Smooth muscle cell of the brain vasculature (primary cell): Measurements from ENCODE around the gene HOXC6.

Source experiments
- DNase-seq: peaks from one replicate; pipeline ENCODE4 v3.0.0-alpha.2; 2012; ENCODE audit warnings: low read depth, low spot score

HOXC6 gene

DNA sequence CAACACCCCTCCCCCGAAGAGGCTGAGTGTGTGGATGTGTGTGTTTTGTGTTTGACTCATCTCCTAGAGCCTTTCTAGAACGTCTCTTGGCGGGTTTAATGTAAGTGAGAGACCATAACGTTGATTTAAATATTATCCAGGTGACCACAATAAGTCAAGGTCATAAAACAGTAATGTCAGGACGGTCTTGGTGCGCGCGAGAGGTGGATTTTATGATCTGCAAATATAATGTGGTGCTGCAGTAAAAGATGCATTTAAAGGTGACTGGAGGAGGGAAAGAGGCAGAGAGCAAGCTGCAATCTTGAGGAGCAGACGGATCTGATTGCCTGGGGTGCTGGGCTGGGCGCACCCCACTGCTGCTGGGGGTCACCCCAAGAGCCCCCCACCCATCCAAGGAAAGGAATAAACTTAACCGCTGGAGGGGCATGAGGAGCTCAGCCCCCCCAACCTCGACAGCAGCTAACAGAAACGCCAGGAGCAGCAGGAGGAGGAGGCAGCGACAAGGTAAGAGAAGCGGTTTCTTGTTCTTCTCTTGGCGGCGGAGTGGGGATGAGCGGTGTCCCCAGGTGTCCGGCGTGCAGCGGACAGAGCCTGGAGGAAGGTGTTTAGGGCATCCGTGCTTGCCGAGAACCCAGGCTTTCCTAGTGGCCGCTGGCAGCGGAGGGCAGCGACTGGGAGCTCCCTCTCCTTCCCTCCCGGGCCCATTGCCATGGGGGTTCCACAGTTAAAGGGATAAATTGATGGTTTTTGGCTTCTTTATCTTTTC lies 37.7 kb upstream of the HOXC6 start:
- no peak for DNase-seq

DNA sequence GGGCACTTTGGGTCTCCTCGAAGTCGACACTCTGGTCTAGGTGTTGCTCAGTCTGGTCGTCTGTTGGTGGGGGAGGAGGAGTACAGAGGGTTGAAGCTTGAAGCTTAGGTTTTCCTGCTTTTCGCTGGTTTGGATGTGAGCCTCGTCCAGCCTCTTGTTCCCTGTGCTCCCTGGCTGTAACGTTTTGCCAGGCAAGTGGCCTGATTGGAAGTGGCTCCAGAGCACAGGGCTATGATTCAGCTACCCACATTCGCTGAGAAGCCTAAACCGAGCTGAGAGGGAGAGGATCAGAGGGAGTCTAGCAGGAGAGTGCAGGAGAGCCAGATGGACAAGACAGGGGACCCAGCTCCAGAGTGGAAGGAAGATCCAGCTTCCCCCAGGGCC lies 37.2 kb upstream of the HOXC6 start:
- DNase-seq: no peak

DNA sequence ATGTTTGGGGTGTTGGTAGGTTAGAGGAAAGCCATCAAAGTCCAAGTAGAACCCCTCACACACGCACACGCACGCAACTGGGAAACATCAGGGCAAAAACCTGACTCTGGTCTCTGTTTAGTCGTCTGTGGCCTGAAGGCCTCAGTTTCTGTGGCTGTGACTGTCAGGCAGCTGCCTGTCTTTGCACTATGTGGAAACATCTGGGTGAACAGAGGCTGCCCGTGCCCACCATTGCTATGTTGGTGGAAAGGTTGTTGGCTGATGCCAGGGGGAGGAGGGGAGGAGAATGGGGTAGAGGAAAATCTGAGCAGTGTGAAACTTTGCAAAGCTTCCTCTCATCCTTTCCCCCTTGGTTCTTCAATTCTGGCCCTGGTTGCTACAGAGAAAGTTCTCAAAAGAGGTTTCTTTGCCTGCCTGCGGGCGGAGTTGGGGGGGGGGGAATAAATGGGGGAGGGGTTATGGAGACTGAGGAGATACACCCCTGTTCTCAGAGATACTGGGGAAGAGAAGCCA lies 35.8 kb upstream of the HOXC6 start:
- DNase-seq: no peak

DNA sequence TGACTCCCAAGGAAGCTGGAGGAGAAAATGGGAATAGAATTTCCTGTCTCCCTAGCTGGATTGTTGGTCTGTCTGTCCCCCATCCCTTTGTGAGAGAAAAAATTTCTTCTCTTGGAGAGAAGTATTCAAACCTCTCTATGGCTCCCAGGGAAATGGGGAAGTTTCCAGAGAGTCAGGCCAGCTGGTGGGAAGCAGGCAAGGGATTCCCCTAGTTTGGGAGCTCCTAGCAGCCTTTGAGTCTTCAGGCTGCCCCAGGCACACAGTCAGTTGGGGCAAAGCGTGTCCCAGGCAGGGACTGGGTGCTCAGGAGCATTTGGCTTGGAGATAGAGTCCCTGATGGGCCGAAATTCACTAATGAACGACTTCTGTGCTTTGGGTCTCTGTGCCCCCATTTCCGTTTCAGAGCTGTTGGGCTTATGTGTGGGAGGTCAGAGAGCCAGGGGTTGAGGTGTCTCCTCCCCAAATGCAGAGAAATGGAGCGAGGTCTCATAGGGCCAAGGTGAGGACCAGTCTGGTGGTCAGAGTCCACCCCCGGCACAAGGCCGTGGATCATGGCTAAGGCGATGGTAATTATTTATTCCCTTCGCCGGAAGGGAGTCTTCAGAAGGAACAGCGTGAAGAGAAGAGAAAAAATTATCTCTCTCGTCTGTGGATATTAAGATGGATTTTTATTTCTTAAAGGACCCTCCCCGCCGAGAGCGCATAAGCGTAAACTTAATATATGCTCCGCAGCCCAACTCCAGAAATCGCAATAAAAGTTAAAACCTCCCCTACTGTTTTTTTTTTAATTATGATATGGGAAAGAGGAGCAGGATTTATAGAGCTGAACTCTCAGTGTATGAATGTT lies 34.9 kb upstream of the HOXC6 start:
- DNase-seq: no peak

DNA sequence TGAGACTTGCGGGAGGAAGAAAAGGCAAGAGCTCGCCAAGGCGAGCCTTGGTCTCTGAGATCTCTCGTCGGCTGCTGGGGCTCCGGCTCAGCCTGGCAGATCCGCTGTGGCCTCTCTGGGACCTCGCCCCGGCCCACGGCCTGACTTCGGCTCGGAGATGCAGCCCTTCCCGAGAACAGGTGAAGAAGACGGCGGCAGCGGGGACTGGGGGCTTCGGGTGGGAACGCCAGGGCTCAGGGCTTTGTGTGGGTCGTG lies 34.3 kb upstream of the HOXC6 start:
- DNase-seq: no peak

DNA sequence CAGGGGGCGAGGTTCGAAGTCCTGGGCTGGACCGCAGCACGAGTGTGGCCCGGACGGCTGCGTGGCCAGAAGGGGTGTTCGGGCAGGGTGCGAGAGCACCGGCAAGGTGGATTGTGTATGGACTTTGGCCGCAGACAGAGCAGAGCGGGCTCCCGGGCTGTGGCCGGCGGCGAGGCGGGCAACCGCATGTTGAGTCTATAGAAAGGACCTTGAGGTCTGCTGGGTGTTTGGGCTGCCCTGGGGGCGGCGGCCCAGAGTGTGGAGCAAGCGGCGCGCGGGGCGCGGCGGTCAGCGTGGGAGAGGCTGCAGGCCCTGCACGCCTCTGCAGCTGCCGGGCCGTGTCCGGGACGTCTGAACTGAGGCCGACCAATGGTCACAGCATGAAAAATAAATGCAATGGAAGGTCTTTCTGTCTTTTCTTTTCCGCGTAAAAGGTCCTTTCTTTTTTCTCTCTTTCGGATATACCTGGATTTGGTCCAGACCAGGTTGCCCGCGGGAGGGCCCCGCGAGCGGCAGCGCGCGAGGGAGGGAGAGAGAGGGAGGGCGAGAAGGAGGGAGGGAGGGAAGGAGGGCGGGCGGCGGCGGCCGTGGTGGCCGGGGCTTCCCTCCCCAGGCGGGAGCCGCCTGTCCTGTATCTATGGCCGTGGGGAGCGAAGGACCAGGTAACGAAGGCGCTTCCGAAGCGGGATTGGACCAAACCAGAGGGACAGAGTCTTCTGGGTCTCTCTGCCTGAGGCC lies 33.8 kb upstream of the HOXC6 start:
- DNase-seq: no peak

DNA sequence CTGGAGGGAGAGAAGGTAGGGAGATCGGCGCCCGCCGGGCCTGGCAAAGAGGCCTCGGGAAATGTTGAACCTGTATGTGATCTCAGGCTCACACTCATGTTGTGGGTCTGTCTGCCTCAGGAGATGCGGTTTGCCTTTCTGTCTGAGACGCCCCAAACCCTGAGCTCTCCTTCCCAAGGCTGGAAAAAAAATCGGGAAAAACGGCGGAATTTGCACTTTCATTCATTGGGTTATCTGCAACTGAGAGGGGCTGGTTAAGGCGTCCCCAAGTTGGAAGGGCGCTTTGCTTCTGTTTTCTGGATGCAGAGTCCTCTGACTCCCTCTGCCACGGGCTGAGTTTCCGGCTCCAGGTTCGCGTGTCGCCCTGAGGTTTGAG lies 33.2 kb upstream of the HOXC6 start:
- DNase-seq: no peak

DNA sequence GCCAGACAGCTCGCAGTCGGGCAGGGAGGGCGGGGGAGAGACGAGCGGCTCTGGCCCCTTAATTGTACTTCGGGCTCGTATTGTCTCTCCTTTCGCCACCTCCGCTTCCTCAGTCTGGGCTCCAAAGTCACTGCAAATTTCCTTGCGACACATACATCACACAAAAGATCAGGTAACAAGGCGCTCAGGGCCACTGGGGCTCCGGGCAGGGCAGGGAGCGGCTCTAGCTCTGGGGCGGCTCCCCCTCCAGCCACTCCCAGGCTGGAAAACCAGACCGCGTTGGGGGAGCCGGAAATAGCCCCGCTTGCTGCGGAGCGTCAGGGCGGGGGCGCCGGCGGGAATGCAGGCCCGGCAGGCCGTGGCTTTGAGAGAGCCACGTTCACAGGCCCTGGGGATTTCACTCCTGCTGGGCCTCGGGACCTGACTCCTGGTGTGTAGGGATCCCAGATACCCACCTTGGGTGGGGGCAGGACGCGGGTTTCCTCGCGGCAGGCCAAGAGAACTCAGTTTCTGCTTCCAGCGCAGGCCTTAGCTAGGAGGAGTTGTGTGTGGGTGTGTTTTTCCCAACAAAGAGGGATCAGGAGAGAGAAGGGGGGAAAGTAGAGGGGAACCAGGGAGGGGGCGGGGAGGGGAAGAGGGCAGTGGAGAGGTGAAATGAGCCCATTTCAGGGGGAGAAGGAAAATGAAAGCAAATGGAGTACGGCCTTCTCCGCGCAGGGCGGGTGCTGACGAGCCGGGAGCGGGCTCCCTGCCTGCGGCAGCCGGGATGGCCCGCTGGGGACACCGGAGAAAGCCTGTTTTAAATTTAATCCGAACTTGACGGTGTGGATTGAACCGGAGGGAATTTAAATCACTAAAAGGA lies 32.6 kb upstream of the HOXC6 start:
- DNase-seq: no peak

DNA sequence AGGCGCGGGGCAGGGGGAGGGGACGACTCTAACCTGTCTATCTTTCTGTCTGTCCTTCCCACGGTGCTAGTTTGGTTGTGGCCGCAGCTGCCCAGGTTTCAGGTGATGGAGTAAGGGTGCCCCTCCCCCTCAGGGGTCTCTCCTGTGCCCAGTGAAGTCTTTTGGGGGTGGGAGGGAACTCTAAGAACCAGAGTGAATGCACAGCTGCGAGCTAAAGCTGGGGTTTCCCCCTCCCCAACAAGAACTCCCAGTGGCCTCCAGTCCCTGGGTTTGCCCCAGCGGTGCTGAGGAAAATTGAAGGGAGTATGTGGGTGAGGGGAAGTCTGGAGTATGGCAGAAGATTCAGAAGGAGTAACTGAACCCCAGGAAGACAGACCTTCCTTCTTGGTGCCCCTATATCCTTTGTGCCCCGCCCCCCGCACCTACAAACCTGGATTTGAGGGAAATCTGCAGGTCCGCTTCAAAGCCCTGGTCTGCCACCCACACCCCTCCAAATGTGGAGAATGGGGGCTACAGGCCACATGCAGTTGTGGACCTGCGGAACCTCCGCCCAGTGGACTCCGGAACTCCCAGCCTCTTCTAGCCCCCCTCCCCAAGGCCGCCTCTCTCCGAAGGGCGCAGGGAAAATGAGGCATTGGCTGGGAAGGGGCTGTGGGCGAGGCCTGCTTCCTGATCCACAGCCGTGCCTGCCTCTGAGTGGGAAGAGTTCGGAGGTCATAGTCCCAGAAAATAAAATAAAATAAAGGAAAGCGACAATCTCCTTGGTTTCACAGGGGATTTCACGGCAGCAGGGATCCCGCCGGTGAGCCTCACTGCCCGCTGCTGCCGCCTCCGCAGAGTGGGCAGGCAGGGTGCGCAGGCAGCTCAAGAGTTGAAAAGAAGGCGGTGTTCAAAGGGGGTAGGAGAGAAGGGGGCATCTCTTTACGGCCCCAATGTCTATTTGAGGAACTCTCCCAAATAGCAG lies 31.7 kb upstream of the HOXC6 start:
- DNase-seq: no peak

DNA sequence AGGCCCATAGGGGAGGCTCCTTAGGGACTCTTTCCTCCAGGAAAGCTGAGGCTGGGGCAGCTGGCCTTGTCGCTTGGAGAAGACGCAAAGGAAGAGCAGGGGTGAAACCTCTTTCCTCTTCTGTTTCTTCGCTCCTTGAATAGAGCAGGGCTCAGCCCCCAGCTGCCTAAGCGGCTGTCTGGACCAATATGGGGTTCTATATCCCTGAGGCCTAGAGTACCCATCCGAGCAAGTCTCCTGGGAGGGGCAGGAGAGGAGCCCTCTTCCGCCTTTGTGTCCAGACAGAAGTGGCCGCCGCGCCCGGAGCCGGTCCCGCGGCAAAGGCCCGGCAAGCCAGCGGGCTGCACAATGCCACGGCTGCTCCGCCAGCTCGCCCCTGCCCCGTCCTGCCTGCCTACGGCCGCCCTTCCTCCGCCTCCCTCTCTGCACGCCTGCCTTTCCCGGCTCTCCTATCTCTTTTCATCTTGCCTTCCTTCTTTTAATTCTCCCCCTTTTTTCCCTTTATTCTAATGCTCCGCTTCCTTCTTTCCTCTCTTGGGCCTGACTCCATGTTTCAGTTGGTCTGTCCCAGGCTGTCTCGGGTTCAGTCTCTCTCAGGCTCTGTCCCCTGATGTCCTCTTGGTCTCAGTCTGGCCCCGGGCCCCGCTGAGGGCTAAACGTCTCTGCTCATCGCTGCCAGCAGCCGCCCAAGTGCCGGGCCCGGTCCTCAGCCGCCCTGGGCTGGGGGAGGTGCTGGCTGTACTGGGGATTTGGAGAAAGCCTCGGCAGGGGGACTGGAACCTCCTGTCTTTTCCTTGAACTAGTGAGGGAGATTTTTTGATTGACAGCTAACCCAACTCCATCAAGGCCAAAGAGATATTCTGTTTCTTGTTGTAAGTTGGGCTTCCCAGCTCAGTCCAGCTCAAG lies 30.8 kb upstream of the HOXC6 start:
- no peak for DNase-seq

DNA sequence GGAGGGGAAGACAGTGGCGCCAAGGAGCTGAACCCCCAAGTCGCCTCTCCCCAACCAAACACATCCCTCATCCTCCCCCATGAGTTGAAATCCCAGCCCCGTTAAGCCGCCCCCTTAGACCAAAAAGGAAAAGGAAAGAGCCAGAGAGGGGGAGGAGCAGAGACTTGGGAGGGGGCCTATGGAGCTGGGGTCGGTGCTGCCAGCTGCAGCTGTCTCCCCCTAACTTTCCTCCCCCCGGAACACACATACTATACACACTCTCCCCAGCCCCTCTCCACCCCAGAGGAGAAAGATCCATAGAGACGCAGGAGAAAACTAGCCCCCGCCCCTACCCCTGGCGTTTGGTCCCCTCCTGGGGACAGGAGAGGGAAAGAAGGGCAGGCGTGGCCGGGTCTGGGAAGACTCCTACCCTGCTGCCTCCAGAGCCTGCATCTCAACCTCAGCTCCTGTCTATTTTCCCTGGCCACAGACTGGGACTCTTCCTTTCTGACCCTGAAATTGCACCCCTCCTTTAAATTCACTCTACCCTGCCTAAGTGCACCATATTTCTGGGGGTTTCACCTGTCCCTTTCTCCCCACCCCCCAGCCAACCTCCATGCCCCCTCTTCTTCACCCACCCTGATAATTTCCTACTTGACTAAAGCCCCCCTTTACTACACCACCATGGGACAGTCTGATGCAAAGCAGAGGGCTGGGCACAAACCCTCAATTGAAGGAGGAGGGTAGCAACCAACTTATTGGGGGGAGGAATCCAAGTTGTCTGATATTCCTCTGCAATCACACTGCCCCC lies 29.9 kb upstream of the HOXC6 start:
- DNase-seq: no peak

DNA sequence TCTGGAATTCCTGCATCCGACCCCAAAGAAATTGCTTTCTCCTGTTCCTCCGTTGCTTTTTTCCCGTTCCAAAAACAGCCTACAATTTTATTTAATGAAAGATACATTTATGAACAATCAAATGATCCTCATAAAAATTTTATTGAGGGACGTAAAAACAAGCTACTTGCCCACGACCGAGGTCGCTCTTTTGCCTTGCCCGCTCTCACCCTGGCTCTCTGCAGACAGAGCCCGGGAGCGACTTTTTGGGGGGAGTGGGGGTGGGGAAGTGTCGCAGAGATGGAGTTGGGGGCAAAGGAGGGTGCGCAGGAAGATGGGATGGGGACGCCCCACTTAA lies 29.4 kb upstream of the HOXC6 start:
- no peak for DNase-seq

DNA sequence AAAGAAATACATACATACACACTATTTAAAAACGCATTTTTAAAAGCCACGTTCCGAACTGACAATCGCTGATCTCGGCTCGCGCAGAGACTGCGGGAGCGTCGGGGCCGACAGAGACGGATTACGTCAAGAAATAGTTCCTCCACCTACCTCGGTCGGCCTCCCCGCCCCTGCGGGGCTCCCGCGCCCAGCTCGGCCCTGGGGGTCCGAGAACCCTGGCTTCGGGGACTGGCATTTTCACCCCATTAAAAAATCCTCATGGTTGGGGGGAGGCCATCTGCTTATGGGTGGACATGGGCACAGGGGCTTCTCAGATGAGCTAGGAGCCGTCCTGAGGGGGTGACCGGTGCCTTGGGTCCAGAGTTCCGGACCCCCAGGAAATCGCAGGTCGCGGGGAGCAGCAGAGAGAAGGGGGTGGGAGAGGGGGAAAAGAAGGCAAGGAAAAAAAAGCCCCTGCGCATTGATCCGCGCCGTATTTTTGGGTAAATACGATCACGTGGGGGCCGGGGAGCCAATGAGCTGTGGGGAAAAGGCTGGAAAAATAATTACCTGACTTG lies 28.6 kb upstream of the HOXC6 start:
- no peak for DNase-seq

DNA sequence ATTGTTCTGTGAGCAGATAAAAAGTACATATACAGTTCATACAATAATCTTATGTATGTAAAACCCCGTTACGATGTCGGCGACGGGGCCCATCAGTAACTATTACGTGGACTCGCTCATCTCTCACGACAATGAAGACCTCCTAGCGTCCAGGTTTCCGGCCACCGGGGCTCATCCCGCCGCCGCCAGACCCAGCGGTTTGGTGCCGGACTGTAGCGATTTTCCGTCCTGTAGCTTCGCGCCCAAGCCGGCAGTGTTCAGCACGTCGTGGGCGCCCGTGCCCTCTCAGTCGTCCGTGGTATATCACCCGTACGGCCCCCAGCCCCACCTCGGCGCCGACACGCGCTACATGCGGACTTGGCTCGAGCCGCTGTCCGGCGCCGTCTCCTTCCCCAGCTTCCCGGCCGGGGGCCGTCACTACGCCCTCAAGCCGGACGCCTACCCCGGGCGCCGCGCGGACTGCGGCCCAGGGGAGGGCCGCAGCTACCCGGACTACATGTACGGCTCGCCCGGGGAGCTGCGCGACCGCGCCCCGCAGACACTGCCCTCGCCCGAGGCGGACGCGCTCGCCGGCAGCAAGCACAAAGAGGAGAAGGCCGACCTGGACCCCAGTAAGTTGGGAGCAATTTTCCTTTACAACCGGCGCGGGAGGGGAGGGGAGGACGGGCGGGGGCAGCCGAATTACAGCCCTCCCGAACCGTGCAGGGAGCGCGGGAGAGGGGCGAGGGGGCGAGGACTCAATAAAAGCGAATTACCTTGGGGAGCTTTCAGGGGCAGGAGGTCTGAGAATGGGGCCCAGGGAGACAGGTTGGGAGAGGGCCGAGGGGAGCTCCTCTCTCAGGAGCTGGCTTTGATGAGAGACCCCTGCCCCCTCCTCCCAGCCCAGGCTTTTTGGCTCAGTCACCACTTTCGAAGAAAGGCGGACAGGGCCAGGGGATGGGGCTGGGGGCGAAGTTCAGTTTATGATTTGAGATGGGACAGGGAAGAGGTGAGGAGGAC lies 27.8 kb upstream of the HOXC6 start, which contains the start of gene HOXC9:
Gene HOXC9, plus strand, starts transcription at position 46 of the 999 bp plus-strand sequence. Its CDS starts 28 bp downstream, at position 74.
- no peak for DNase-seq

DNA sequence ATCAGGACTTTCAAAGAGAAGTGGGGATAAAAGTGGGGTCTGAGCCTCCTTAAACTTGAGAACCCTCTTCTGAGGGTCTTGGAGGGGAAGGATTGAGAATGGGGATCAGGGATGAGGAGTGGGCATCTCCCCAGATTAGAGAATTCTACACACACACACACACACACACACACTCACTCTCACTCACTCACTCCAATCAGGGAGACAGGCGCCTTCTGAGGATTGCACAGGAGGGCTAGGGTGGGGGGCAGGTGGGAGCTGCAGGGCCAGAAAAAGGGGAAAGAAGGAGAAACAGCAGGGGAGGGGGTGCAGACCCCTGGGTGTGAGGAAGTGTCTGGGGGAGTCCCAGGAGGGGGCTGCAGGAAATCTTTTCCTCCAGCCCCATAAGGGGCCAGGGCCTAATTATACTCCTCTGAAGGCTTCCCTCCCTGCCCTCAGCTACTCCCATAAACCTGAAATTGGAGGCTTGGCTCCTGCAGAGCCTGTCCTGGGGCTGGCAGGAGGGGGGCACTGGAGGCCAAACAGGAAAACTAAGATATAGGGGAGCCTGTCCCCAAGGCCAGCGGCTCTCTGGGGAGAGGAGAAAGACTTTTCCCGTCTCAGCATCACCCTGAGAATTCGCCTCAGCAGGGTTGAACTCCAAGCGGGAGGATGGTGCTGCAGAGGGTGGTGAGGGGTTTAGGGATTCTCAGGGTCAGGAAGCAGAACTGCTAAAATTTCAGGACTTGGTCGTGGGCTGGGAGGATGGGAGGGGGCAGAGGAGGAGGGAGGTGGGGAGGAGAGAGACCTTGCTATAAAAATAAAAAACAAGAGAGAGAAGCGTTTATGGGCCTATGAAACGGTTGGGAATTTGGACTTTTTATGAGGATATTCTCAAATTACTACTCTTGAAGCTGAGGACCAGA lies 26.7 kb upstream of the HOXC6 start:
- no peak for DNase-seq
